HG03469 (cell line): ENCODE measurements around the gene KCNMA1.

Experiments
- ATAC-seq: cut with Tn5 transposase; IDR thresholded peaks from one replicate; pipeline ENCODE4 v1.9.1; 2021; ENCODE audit warnings: mild to moderate bottlenecking, moderate library complexity, moderate number of reproducible peaks; ENCODE audit not compliant: unreplicated experiment

The KCNMA1 gene

DNA sequence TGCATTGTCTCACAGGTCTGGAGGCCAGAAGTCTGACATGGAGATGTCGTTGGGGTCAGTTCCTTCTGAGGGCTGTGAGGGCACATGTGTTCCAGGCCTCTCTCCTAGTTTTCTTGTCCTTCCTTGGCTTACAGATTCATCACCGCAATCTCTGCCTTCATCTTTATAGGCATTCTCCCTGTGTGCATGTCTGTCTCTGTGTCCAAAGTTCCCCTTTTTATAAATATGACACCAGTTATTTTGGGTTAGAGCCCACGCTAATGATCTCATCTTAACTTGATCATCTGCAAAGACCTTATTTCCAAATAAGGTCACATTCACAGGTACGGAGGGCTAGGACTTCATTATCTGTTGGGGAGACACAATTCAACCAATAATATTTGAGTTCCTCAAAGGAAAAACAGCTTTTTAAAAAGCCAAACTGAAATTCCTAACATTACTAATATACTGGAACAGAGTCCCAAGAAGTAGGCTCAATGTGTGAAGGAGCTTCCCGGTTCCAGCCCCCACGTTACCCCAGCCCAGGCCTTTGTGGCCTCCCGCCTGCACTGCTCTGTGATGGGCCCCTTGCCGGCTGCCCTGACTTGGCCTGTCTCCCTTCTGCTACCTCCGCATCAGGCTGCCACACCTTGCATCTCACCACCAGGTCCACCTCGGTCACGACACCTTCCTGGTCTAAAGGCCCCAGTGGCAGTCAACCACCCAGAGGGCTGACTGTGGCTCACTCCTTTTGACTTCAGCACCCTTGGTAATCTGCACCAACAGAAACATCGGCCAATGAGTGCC, 142.7 kb downstream of the KCNMA1 start:
- ATAC-seq, result no peak

DNA sequence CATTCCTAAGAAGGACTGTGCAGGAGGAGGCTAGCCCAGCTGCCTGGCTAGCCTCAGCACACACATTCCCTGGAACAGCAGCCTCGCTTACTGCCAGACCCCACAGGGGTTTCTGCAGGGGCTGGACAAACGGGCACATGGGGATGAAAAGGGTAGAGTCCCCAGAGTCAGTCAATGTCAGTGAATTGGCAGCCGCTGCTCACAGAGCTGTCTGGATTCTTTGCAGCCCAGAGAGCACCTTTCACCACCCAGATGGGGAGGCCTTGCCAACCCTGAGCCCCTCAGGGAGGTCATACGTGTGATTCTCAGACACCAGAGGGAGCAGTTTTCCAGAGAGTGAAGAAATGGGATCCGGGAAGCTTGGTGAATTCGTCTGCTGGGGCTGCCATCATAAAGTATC, 143.3 kb downstream of the KCNMA1 start:
- no peak for ATAC-seq

DNA sequence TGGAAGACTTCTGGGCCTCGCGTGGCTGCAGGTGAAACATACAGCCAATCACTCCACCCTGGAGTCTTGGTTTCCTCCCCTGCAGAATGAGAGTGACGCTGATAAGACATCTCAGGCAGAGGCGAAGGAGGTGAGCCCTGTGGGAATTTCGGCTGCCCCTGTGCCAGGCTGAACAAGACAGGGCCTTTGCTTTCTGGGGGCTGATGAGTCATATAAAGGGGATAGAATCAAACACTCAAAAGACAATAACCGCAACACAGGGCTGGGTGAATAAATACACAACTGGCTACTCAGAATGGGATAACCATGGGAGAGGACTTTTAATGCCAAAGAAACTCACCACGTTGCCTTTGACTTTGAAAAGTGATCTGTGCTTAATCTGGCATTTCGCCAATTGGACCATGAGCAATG, 143.8 kb downstream of the KCNMA1 start:
- no peak for ATAC-seq

DNA sequence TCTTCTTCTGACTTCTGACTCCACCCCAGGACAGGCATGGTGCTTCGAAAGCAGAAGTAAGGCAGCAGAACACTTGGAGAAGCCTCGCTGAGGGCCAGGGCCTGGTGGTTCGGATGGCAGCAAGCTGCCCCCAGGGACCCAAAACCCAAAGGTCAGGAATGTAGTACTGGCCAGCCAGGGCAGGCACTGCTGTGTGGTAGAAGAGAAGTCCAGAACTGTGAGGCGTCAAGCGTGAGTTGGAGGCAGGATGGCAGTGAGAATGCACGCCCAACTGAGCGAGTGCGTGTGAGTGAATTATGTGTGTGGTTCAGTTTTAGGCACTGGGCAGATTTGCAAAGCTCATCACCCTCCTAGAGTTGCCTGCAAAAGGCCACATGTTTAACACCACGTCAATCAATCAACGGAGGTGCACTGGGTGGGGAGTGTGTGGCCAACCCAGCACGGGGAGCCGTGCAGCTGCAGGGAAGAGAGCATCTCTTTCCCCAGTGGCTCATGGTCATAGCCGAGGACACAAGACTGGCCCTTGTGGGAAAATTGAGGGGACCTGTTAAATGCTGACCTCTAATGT, 144.3 kb downstream of the KCNMA1 start:
- ATAC-seq, result no peak

DNA sequence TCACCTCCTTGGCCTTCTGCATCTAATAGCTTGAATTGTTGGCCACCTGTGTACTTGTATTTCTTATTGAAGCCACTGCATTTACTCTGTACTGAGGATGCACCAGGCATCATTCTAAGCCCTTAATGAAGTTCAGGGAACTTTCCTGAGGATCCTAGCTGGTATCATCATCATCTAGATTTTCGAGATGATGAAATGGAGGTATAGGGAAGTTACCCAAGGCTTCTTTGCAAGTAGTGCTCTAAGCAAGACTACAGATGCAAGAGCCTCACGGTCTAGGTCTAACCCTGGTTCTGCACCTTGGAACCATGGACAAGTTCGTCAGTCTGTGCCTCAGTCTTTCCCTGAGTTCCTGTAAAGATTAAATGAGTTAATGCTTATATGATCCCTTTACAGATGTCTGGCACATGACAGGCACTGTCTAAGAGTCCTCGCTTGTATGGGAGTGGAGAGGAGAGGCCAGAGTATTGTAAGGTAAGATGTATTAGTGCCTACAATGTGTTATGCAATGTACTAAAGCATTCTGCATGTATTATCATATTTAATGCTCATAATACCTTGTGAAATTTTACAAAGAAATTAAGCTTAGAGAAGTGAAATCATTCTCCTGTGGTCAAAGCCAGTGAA, 145.1 kb downstream of the KCNMA1 start:
- ATAC-seq, result no peak

DNA sequence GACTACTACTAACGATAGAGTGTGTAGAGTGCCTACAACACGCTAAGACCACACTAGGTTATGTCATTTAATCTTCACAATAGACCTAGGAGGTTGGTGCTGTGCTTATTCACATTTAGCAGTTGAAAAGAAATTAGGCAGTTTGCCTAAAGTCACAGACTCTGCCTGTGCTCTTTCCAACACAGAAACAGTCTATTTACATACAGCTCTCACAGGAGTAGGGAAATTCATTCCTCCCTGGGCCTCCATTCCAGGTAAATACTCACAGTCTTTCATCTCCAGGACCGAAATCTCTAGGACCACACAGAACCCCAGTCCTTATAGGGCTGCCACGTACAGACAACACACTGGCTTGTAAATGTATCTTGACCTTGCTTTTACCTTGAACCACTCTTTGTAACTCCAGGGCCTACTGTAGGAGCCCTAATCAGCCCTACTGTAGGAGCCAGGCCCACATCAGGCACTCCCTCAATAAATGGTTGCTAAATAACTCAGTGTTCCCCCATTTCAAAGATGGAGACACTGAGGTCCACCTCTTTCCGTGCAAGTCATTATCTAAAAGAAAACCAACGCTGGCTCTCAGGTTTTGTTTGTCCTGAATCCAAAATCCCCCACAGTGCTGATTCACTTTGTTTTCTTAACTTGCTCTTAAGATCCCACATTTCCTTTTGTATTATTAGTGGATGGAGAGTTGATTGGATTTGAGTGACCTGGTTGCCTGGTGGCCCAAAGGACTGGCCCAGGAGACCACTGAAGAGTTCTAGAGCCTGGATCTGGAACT, 146.9 kb downstream of the KCNMA1 start:
- ATAC-seq, result no peak

DNA sequence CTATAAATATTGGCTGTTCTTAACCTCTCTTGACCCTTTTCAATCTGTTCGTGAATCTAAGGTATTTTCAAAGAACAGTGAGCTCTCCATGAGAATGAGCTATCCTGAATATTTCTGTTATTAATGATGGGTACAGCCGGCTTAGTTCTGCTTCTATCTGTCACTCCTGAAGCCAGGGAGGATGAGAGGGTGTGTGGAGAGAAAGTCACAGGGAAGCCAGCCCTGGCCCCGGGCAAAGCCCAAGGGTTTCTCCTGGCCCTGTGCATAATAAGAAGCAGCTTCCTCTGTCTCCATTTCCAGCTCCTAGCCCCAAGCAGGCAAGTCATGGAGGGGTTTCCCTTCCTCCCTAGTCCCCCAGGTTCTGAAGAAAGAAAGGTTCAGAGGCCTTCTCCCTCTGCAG, 151.1 kb downstream of the KCNMA1 start:
- no peak for ATAC-seq

DNA sequence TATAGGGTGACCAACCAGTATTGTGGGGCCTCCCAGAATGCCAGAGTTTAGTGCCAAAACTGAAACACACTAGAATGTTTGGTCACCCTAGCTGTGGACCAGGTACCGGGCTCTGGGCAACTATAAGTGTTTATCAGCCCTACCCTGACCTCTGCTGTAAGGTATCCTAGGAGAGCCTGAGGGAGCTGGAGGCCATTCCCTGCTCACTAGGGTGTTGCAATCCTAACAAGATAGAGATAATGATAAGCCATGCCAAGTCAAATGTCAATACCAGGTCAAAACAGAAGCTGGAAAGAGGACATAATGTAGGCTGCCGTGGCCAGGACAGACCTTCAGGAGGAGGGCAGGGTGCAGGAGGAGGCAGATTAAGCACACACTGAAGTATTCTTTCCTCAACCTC, 151.8 kb downstream of the KCNMA1 start:
- no peak for ATAC-seq

DNA sequence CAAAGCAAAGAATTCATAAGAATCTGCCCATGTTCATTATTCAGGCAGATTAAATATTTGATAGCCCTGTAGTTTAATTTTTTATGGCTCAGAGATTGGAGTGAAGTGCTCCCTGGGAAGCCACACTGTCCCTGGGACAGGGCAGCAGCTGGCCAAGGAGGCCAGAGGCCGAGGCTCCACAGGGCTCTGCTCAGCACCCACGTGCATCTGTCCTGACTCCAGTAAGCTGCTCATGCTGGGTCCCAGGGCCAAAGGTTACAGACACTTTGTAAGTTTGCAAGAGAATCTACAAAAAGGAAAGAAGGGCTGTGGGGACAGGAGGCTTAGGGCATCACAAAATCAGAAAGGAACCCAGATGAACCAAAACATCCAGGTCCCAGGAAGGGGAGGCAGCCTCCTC, 155.5 kb downstream of the KCNMA1 start:
- no peak for ATAC-seq

DNA sequence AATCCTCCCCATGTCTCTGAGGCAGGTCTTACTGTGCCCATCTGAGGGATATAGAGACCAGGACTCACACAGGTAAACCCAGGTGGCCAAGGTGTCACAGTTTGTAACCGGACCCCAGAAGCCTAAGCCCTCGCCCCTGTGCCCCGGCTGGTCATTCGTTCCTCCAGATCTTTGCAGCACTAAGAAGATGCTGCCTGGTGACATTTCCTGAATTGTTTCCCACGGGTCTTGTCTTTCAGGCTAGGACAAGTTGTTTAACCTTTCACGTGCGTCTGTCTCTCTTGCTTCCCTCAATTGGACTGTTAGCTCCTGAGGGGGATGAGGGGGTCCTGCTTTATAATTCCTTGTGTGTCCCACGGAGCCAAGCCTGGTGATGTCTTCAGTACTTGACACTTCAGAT, 158.0 kb downstream of the KCNMA1 start:
- ATAC-seq, result no peak

DNA sequence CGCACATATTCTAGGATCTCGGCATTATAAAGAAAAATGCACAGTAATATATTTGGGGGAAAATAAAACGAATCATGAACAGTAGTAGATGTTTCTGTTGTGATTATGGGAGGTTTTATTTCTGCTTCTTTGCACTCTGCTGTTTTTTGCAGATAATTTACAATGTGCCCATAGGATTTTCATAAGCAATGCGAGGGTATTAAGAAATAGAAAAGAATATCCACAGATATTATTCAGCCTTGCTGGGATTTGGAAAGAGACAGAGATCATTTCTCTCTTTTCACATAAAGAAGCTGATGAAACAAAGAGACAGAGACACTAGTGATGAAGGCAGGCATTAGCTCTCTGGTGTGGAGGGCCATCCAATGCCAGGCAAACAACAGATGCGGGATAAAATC, 158.6 kb downstream of the KCNMA1 start:
- ATAC-seq, result no peak

DNA sequence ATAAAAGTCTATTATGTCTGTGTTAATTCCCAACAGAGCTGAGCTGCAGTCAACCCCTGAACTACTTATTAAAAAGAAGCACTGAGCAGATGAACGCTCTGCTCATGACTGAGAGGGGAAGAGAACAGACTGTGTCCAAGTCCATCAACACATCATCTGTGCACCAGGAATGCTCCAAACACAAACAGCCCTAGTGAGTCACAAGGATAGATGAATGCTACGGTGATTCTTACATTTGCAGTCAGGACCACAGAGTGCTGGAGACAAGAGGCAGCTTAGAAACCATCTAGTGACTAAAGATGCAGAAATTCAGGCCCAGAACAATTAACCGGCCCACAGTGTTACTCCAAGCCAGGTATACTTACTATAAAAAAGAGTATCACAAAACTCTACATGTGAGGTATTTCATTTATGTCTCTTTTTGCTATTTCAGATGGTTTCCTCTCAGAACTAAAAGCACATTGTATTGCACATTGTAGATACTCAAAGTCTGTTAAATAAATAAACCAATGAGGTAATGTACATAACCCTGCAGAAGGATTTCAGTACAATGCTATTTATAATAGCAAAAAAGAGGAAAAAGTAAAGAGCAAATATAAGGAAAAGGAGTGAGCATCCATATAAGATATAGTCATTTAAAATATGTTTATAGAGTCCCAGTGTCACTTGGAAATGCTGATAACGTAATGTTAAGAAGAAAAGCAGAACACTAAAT, 159.2 kb downstream of the KCNMA1 start:
- no peak for ATAC-seq

DNA sequence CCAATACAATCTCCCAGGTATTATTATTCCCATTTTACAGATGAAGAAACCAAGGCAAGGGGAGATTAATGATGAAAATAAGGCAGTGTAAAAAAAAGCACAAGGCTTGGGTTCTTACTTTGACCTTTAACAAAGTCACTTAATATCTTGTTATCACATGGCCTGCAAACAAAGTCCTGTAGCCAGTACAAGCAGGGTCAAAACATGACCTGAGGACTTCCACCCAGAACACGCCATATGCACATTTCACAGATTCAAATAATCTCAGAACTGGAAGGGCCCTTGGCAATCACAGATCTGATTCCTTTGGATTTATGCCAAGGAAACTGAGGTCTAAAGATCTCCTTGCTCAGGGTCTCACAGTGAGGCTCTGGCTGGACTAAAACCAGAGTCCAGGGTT, 162.1 kb downstream of the KCNMA1 start:
- no peak for ATAC-seq

DNA sequence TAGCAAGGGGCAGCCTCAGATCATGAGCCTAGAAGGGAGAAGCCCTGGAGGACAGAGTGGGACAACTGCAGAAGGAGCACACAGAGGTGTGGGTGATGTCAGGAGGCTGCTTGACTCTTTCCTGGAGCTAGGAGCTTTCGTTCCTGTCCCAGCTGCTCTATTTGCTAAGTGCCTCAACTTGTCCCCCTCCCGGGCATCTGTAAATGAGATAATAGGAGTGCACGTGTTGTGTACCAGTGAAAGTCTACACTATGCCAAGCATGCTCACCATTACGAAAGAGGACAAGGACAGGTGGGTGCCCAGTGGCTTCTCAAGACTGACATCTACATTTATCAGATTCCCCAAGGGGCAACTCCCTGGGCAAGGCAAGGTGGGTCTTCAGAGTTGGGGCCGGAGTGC, 162.7 kb downstream of the KCNMA1 start:
- ATAC-seq, result no peak

DNA sequence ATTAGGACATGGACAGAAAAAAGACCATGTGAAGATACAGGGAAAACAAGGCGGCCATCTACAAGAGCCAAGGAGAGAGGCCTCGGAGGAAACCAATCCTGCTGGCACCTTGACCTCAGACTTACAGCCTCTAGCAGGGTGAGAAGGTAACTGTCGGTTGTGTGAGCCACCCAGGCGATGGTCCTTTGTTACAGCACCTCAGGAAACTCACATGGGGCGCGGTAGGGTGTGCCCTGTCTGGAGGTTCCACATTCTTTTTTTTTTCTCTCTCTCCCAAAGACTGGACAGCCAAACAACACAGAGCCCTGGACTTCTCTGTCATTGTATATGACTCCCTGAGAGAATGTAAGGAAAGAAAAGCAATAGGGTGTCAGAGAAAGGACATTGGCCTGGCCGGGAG, 163.2 kb downstream of the KCNMA1 start:
- no peak for ATAC-seq

DNA sequence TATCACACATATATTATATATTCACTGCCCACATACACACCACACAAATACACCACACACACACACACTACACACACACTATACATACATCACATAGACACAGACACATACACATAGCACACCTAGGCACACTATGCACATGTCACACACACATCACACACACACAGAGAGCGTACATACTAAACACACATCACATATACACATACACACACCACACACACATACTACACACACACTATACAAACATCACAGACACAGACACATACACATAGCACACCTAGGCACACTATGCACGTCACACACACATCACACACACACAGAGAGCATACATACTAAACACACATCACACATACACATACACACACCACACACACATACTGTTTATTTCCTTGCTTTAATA, 165.5 kb downstream of the KCNMA1 start:
- ATAC-seq, result no peak

DNA sequence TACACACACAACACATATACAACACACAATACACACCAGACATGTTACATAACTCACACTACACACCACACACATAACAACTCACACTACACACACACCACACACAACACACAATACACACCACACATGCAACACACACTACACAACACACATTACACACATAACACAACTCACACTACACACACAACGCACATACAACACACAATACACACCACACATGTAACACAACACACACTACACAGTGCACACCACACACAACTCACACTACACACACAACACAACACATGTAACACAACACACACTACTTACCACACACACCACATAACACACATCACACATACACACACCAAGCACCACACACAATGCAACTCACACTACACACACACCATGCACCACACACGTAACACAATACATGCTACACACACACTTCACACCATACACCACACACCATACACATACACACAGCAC, 166.5 kb downstream of the KCNMA1 start:
- no peak for ATAC-seq

DNA sequence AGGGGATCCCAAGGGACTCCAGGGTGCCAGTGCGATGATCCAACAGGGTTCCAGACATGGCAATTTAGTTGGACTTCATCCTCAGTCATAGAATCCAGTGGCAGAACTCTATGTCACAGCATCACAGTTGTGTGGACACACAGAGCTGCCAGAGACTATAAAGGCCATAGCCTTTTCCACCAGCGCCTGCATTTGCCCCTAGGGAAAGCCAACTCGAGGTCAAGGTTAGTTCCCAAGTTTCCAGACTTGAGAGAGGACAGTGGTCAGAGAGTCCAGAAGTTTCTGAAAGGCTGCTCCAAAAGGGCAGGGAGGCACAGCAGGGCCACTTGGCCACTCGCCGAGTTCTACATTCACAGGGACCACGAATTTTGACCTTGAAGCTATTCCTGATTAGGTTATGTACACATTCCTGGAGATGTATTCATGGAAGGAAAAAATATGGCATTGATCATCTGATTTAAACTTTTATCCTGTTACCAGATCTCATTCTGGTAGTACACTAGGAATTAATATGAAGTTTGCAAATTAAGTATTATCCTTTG, 170.1 kb downstream of the KCNMA1 start:
- no peak for ATAC-seq

DNA sequence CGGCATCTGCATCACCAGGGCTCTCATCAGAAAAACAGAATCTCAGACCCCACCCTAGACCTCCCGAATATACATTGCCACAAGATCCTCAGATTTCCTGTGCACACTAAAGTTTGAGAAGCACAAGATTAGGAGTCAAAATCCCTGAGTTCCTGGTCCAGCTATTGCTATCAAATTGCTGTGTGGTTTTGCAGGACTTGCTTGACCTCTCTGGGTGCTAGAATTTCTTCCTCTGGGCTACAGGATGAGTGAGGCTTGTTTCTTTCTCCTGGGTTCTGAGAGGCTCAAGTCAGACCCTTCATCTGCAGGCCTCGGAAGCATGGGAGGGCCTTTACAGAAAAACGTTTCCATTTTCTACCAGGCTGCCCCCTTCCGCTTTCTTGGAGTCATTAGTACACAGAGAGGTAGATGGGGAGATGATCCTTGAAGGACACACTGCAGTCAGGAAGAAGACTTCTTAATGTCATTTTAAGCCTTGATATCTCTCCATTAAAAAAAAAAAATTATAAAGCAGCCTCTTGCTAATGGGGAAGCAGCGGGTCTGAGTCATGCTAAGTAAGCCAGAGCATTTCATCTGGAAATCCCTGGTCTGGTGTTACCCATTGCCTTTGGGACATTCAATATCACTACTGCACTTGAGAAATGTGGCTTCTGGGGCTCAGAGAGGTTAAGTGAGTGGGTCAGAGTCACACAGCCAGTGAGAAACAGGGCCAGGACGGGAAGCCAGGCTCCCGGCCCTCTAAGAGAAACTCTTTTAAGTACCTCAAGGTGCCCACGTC, 173.5 kb downstream of the KCNMA1 start:
- ATAC-seq, result no peak

DNA sequence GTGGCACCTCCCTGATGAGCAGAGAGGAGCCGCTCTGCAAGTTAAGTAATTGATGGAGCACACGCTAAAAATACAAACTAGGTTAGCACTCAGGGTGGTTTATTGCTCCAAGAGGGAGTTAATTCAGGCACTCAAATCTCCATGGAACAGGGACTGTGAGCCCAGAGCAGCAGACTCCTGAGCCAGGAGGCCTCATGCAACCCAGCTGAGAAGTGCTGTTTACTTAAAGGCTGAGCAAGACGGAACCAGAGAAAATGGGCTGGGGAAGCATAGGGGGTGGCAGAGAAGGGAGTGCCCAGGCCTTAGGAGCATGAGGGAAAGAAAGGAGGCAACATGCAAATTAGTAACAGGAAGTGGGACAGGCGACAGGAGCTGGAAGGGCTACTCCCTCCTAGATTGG, 174.1 kb downstream of the KCNMA1 start:
- ATAC-seq, result no peak
